ENCODE data around the gene ARHGAP22.

DNA sequence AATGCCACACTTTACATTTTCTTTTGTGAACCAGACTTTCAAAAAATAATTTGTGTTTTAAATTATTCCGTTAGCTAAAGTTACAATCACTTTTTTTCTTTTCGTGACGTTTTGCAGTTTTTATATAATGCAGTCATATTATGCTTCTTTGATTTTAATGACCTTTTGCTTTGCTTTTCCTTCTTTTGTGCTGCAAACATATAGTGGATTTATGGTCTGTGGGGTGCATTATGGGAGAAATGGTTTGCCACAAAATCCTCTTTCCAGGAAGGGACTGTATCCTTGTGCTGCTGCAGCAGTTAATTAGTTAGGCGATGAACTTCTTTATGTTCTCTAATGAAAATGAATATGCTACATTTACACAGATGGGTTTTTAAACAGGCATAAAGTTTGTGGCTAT lies 181.0 kb downstream of the ARHGAP22 start:
- TF ChIP-seq, protein P1, sequence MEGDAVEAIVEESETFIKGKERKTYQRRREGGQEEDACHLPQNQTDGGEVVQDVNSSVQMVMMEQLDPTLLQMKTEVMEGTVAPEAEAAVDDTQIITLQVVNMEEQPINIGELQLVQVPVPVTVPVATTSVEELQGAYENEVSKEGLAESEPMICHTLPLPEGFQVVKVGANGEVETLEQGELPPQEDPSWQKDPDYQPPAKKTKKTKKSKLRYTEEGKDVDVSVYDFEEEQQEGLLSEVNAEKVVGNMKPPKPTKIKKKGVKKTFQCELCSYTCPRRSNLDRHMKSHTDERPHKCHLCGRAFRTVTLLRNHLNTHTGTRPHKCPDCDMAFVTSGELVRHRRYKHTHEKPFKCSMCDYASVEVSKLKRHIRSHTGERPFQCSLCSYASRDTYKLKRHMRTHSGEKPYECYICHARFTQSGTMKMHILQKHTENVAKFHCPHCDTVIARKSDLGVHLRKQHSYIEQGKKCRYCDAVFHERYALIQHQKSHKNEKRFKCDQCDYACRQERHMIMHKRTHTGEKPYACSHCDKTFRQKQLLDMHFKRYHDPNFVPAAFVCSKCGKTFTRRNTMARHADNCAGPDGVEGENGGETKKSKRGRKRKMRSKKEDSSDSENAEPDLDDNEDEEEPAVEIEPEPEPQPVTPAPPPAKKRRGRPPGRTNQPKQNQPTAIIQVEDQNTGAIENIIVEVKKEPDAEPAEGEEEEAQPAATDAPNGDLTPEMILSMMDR (IDR thresholded peaks at IDR 0.05), result no peak
- TF ChIP-seq POLR2A (IDR thresholded peaks at IDR 0.05), result no peak

Data from vagina (tissue), 2 donors.